Astrocyte (in vitro differentiated cells and primary cell): ENCODE measurements around the gene TRIM67. TPM values are rescaled to one million over a fixed set of nuclear protein-coding genes. Genes with fewer than 3 reads are reported as not detected.

ENCODE experiments used
- DNase-seq: peaks from one replicate; pipeline ENCODE4 v3.0.0-alpha.2; 2010; ENCODE audit warnings: low read depth
- FAIRE-seq: peaks from 2 replicates; lab custom pipeline; 2011; peaks lifted over from hg19 to GRCh38; lab: Jason Lieb, UNC
- H2AFZ ChIP-seq: 2 replicates; pipeline ENCODE4 v1.6.0; 2012; ENCODE audit warnings: low read depth, low read length, inconsistent platforms
- H3K27ac ChIP-seq: 2 replicates; pipeline ENCODE4 v1.5.1; 2011; ENCODE audit warnings: low read depth, low read length, inconsistent platforms
- H3K27me3 ChIP-seq: 2 replicates; pipeline ENCODE4 v1.6.0; 2011; ENCODE audit warnings: low read length, inconsistent platforms; ENCODE audit not compliant: insufficient read depth
- H3K36me3 ChIP-seq: 2 replicates; pipeline ENCODE4 v1.5.1; 2011; ENCODE audit warnings: low read length, inconsistent platforms; ENCODE audit not compliant: insufficient read depth
- H3K4me1 ChIP-seq: 2 replicates; pipeline ENCODE4 v1.5.1; 2011; ENCODE audit warnings: low read length, inconsistent platforms; ENCODE audit not compliant: insufficient read depth
- H3K4me2 ChIP-seq: 2 replicates; pipeline ENCODE4 v1.6.0; 2012; ENCODE audit warnings: low read length, inconsistent platforms
- H3K4me3 ChIP-seq: 2 replicates; pipeline ENCODE4 v1.5.1; 2011; ENCODE audit warnings: low read depth, mild to moderate bottlenecking, low read length, inconsistent platforms; ENCODE audit not compliant: insufficient read depth
- H3K79me2 ChIP-seq: 2 replicates; pipeline ENCODE4 v1.6.0; 2012; ENCODE audit warnings: mild to moderate bottlenecking, low read length, inconsistent platforms; ENCODE audit not compliant: insufficient read depth
- H3K9ac ChIP-seq: 2 replicates; pipeline ENCODE4 v1.6.0; 2012; ENCODE audit warnings: mild to moderate bottlenecking, low read length, inconsistent platforms
- H3K9me3 ChIP-seq: 2 replicates; pipeline ENCODE4 v1.5.1; 2012; ENCODE audit warnings: low read depth, mild to moderate bottlenecking, low read length, inconsistent platforms; ENCODE audit not compliant: insufficient read depth
- H4K20me1 ChIP-seq: 2 replicates; pipeline ENCODE4 v1.6.0; 2012; ENCODE audit warnings: low read length, inconsistent platforms; ENCODE audit not compliant: insufficient read depth
- H3K27ac Mint-ChIP-seq: one replicate; pipeline ENCODE4 v1.8.0; 2021; ENCODE audit warnings: mild to moderate bottlenecking, mixed read lengths; ENCODE audit not compliant: unreplicated experiment
- H3K27me3 Mint-ChIP-seq: one replicate; pipeline ENCODE4 v1.8.0; 2021; ENCODE audit warnings: low read depth, mixed read lengths; ENCODE audit not compliant: unreplicated experiment
- H3K36me3 Mint-ChIP-seq: one replicate; pipeline ENCODE4 v1.8.0; 2021; ENCODE audit warnings: low read depth, mixed read lengths; ENCODE audit not compliant: unreplicated experiment
- H3K4me1 Mint-ChIP-seq: one replicate; pipeline ENCODE4 v1.8.0; 2021; ENCODE audit warnings: low read depth, mixed read lengths; ENCODE audit not compliant: unreplicated experiment
- H3K4me3 Mint-ChIP-seq: one replicate; pipeline ENCODE4 v1.8.0; 2021; ENCODE audit warnings: mild to moderate bottlenecking, moderate library complexity, mixed read lengths; ENCODE audit not compliant: unreplicated experiment
- H3K9me3 Mint-ChIP-seq: one replicate; pipeline ENCODE4 v1.8.0; 2021; ENCODE audit warnings: mild to moderate bottlenecking, mixed read lengths; ENCODE audit not compliant: unreplicated experiment
- CTCF ChIP-seq: IDR thresholded peaks from 2 replicates; pipeline ENCODE4 v1.5.1; 2011; ENCODE audit warnings: low read depth, mild to moderate bottlenecking, inconsistent platforms, low read length, moderate library complexity; ENCODE audit not compliant: insufficient read depth
- EZH2 ChIP-seq: IDR thresholded peaks from 2 replicates; pipeline ENCODE4 v1.6.1; 2012; ENCODE audit warnings: mild to moderate bottlenecking, low read length, inconsistent platforms; ENCODE audit not compliant: insufficient read depth
- total RNA-seq: library from RNA; stranded (reverse); gene quantifications from 2 replicates; pipeline ENCODE4 v1.2.1, GENCODE V29; 2021

TRIM67 gene
- total RNA-seq, 1 donor from 2014 or later: 0.89 TPM

GRCh38 chr1:231242516-231243198, 80.8 kb downstream of the TRIM67 start:
- Histone ChIP-seq H3K4me2 (peak overlapping the region; percentile 93), H2AFZ (no peak overlapping the region), H4K20me1 (peaks cover 40% of the 10 kb centered on the region), H3K9me3 (no peaks in the 10 kb centered on the region), H3K9ac (no peak overlapping the region), H3K36me3 (peaks cover 11% of the 10 kb centered on the region), H3K4me3 (peak overlapping the region; percentile 96), H3K27ac (no peak overlapping the region), H3K27me3 (no peaks in the 10 kb centered on the region), H3K4me1 (peaks cover 8% of the 10 kb centered on the region), H3K79me2 (peaks cover 79% of the 10 kb centered on the region)
- Mint-ChIP-seq H3K27me3 (no peaks in the 10 kb centered on the region), H3K9me3 (no peaks in the 10 kb centered on the region), H3K36me3 (peaks cover 11% of the 10 kb centered on the region), H3K4me3 (peak overlapping the region; percentile 99), H3K4me1 (peaks cover 19% of the 10 kb centered on the region), H3K27ac (no peak overlapping the region)
- no peak for TF ChIP-seq EZH2
- no peak for TF ChIP-seq CTCF
- no peak for FAIRE-seq
- peak; percentile 10 for DNase-seq

- Mint-ChIP-seq H3K4me1 (no peaks in the 10 kb centered on the region), H3K9me3 (peaks cover 3% of the 10 kb centered on the region), H3K27me3 (no peaks in the 10 kb centered on the region), H3K4me3 (no peak overlapping the region), H3K36me3 (peaks cover 28% of the 10 kb centered on the region), H3K27ac (no peak overlapping the region)
- Histone ChIP-seq H3K4me1 (no peaks in the 10 kb centered on the region), H3K9ac (no peak overlapping the region), H3K9me3 (no peaks in the 10 kb centered on the region), H3K36me3 (peaks cover 15% of the 10 kb centered on the region), H3K79me2 (peaks cover 59% of the 10 kb centered on the region), H3K27ac (no peak overlapping the region), H3K4me3 (no peak overlapping the region), H3K4me2 (no peak overlapping the region), H2AFZ (no peak overlapping the region), H3K27me3 (no peaks in the 10 kb centered on the region), H4K20me1 (peaks cover 30% of the 10 kb centered on the region)
- FAIRE-seq (no peak), DNase-seq (no peak)
- no peak for TF ChIP-seq EZH2
- no peak for TF ChIP-seq CTCF
Measured at GRCh38 chr1:231248778-231249177, 86.9 kb downstream of the TRIM67 start.

GRCh38 chr1:231252336-231252735, 90.5 kb downstream of the TRIM67 start:
- no peak overlapping the region for H3K4me3 ChIP-seq
- no peak overlapping the region for H3K27ac ChIP-seq
- no peak overlapping the region for H3K27ac Mint-ChIP-seq
- peaks cover 29% of the 10 kb centered on the region for H3K79me2 ChIP-seq
- no peak overlapping the region for H3K9ac ChIP-seq
- H3K4me1 ChIP-seq: no peaks in the 10 kb centered on the region
- no peak overlapping the region for H3K4me2 ChIP-seq
- DNase-seq (no peak), FAIRE-seq (no peak)
- H3K36me3 Mint-ChIP-seq: peaks cover 52% of the 10 kb centered on the region
- H3K9me3 Mint-ChIP-seq: peaks cover 23% of the 10 kb centered on the region
- peaks cover 8% of the 10 kb centered on the region for H3K9me3 ChIP-seq
- no peaks in the 10 kb centered on the region for H3K27me3 Mint-ChIP-seq
- H2AFZ ChIP-seq: no peak overlapping the region
- no peak overlapping the region for H3K4me3 Mint-ChIP-seq
- H3K27me3 ChIP-seq: no peaks in the 10 kb centered on the region
- no peaks in the 10 kb centered on the region for H3K4me1 Mint-ChIP-seq
- H4K20me1 ChIP-seq: peaks cover 6% of the 10 kb centered on the region
- peaks cover 25% of the 10 kb centered on the region for H3K36me3 ChIP-seq
- no peak for TF ChIP-seq EZH2
